Measurements from ENCODE around the gene ADGRV1. TPM values are rescaled to one million over a fixed set of nuclear protein-coding genes. Genes with fewer than 3 reads are reported as not detected.

The ADGRV1 gene
- total and polyA plus RNA-seq, 2 donors (not counting 3 experiments of a cell fraction or from before 2014, with no cell fraction given) = 0.11 to 0.55 TPM

DNA sequence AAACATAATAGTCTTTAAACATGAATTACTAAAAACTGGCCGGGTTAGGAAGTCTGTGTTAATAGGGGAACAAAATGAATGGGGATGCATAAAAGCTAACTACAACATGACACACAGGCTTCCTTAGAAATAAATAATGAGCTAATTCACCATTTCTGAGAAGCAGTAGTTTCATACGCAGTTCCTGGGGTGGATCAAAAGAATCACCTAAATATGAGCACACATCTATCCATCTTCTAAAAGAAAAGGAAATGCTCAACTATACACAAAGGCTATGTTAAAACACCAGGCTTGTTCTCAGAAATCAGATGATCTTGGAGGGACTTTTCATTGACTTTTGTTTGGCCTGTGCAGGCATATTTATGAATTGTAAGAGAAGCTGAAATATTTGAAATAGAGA, 451.5 kb downstream of the ADGRV1 start:
- DNase-seq (ENCODE audit: low read depth, low spot score) = no peak
- intact Hi-C loops (cut with micrococcal nuclease) = no loop called here

More for the DNA sequence above, 451.5 kb downstream of the ADGRV1 start:
- H3K9me1 ChIP-seq (replicated peaks; ENCODE audit: control insufficient read depth, extremely low read depth, insufficient read depth, low read length) = no peaks in the 10 kb centered on the region
- TF ChIP-seq FOS (IDR thresholded peaks at IDR 0.05; ENCODE audit: borderline replicate concordance, insufficient read depth, low read length) (no peak), GATA2 (IDR thresholded peaks at IDR 0.05; ENCODE audit: insufficient read depth, insufficient read length, low read depth, low read length) (no peak), POLR2A (IDR thresholded peaks at IDR 0.05; ENCODE audit: low read depth, low read length) (no peak), EZH2 (IDR thresholded peaks at IDR 0.05; ENCODE audit: borderline replicate concordance, low read depth, low read length, severe bottlenecking) (no peak), MYC (IDR thresholded peaks at IDR 0.05; ENCODE audit: low read depth, low read length) (no peak), POLR2AphosphoS5 (IDR thresholded peaks at IDR 0.05; ENCODE audit: insufficient read depth, low read depth, low read length) (no peak), JUN (IDR thresholded peaks at IDR 0.05; ENCODE audit: borderline replicate concordance, insufficient read depth, insufficient read length, low read depth) (no peak)
- TF ChIP-seq, protein P1, sequence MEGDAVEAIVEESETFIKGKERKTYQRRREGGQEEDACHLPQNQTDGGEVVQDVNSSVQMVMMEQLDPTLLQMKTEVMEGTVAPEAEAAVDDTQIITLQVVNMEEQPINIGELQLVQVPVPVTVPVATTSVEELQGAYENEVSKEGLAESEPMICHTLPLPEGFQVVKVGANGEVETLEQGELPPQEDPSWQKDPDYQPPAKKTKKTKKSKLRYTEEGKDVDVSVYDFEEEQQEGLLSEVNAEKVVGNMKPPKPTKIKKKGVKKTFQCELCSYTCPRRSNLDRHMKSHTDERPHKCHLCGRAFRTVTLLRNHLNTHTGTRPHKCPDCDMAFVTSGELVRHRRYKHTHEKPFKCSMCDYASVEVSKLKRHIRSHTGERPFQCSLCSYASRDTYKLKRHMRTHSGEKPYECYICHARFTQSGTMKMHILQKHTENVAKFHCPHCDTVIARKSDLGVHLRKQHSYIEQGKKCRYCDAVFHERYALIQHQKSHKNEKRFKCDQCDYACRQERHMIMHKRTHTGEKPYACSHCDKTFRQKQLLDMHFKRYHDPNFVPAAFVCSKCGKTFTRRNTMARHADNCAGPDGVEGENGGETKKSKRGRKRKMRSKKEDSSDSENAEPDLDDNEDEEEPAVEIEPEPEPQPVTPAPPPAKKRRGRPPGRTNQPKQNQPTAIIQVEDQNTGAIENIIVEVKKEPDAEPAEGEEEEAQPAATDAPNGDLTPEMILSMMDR (IDR thresholded peaks at IDR 0.05; ENCODE audit: extremely low read depth in 1 of 2, insufficient read depth in 1 of 2, low read depth in 1 of 2, low read length in 2 of 2) = no peak
- TF ChIP-seq, protein P2, sequence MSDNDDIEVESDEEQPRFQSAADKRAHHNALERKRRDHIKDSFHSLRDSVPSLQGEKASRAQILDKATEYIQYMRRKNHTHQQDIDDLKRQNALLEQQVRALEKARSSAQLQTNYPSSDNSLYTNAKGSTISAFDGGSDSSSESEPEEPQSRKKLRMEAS (IDR thresholded peaks at IDR 0.05; ENCODE audit: insufficient read depth, insufficient read length) = no peak
- H3K9ac ChIP-seq (replicated peaks; ENCODE audit: extremely low read depth, insufficient read depth, low read length) = no peak overlapping the region
- no peaks in the 10 kb centered on the region for H3K4me1 ChIP-seq (ENCODE audit: control insufficient read depth, extremely low read depth, insufficient read depth, low read length)
- no peaks in the 10 kb centered on the region for H4K20me1 ChIP-seq (replicated peaks; ENCODE audit: control insufficient read depth, extremely low read depth, insufficient read depth, low read length)
- no peak overlapping the region for H3K4me3 ChIP-seq (replicated peaks in 1 of 3; ENCODE audit: insufficient read depth in 1 of 3, low read depth in 1 of 3, low read length in 3 of 3)
- H3K9me3 ChIP-seq (replicated peaks; ENCODE audit: control insufficient read depth, insufficient read depth, low read length) = no peaks in the 10 kb centered on the region
- no peak for FAIRE-seq
- no TSS peak for BruUV-seq (replicated peaks)
- ChIA-PET POLR2A (no interaction called here), CTCF (interaction anchor here (1.2 to 1.6 kb wide), 2 partner anchors 10 to 27 kb away, joined by 3 read pairs; no protein-coding TSS in a partner anchor)
- H2AFZ ChIP-seq (ENCODE audit: low read depth, low read length) = no peak overlapping the region
- no peak overlapping the region for H3K27ac ChIP-seq (ENCODE audit: insufficient read depth, low read depth, low read length)
- H3K79me2 ChIP-seq (ENCODE audit: control insufficient read depth, insufficient read depth, low read length) = no peaks in the 10 kb centered on the region
- dilution Hi-C loops (cut with MboI; ENCODE audit: extremely low pct_ligation_motif_present, low sequenced_read_pairs) = no loop called here
- H3K36me3 ChIP-seq (ENCODE audit: control insufficient read depth in 2 of 2, extremely low read depth in 1 of 2, insufficient read depth in 2 of 2, low read length in 2 of 2) = no peaks in the 10 kb centered on the region
- no peak overlapping the region for H3K4me2 ChIP-seq (ENCODE audit: insufficient read depth, low read length)
- H3K27me3 ChIP-seq (ENCODE audit: control insufficient read depth in 2 of 2, insufficient read depth in 2 of 2, low read length in 2 of 2) = no peaks in the 10 kb centered on the region
